GM13976 (cell line): ENCODE measurements around the gene CTNS.

Experiments used
- DNase-seq: peaks from one replicate; pipeline ENCODE4 v3.0.0; 2012; ENCODE audit warnings: low spot score
- CTCF ChIP-seq: IDR thresholded peaks from 2 replicates; pipeline ENCODE4 v1.5.1; 2012; ENCODE audit warnings: borderline replicate concordance, mild to moderate bottlenecking; ENCODE audit not compliant: insufficient read depth; ENCODE audit errors: extremely low read depth, missing control alignments, control extremely low read depth
- in situ Hi-C: fragments of 300-500 bp; cut with MboI; formaldehyde crosslinking; loops from one replicate; pipeline ENCODE4 v1.12.0; 2022; ENCODE audit warnings: low sequenced_read_pairs, mixed read lengths, inconsistent platforms; ENCODE audit not compliant: unreplicated experiment

CTNS gene

GRCh38 chr17:3621146-3621720, 15.3 kb upstream of the CTNS start:
- TF ChIP-seq CTCF = no peak
- DNase-seq = no peak
- in situ Hi-C loops = no loop called here

- DNase-seq = no peak
- TF ChIP-seq CTCF = no peak
- in situ Hi-C loops = no loop called here
Observed at GRCh38 chr17:3622977-3623594, 13.5 kb upstream of the CTNS start.

GRCh38 chr17:3626831-3627768, 9.5 kb upstream of the CTNS start:
- no peak for TF ChIP-seq CTCF
- in situ Hi-C loops = loop anchor here (25.0 kb wide), 1 partner anchor 590 kb away; no protein-coding TSS in a partner anchor
- DNase-seq = no peak

- no peak for TF ChIP-seq CTCF
- in situ Hi-C loops = loop anchor here (25.0 kb wide), 1 partner anchor 590 kb away; no protein-coding TSS in a partner anchor
- no peak for DNase-seq
Observed at GRCh38 chr17:3627769-3628167, 8.8 kb upstream of the CTNS start.

GRCh38 chr17:3630781-3631180, 5.8 kb upstream of the CTNS start:
- no peak for TF ChIP-seq CTCF
- in situ Hi-C loops = loop anchor here (25.0 kb wide), 1 partner anchor 593 kb away; no protein-coding TSS in a partner anchor
- no peak for DNase-seq

- no peak for TF ChIP-seq CTCF
- in situ Hi-C loops = loop anchor here (25.0 kb wide), 1 partner anchor 595 kb away; no protein-coding TSS in a partner anchor
- no peak for DNase-seq
Observed at GRCh38 chr17:3632287-3632686, 4.3 kb upstream of the CTNS start.
